T-helper 1 cell treated with Interleukin-12 subunit alpha and Interleukin-12 subunit beta and Interleukin-4 antibody, amounts not matched to agents 30 μg/mL and 1 μg/mL, for 36 hours (primary cell): ENCODE results near the gene GINS2.

Experiments used
- H3K27ac Mint-ChIP-seq: one replicate; pipeline ENCODE4 v1.8.0; 2021; ENCODE audit warnings: mild to moderate bottlenecking, mixed read lengths
- H3K27me3 Mint-ChIP-seq: one replicate; pipeline ENCODE4 v1.8.0; 2021; ENCODE audit warnings: low read depth, mixed read lengths
- H3K36me3 Mint-ChIP-seq: one replicate; pipeline ENCODE4 v1.8.0; 2021; ENCODE audit warnings: low read depth, mixed read lengths
- H3K4me1 Mint-ChIP-seq: one replicate; pipeline ENCODE4 v1.8.0; 2021; ENCODE audit warnings: low read depth, mixed read lengths
- H3K4me3 Mint-ChIP-seq: one replicate; pipeline ENCODE4 v1.8.0; 2021; ENCODE audit warnings: mild to moderate bottlenecking, moderate library complexity, mixed read lengths
- H3K9me3 Mint-ChIP-seq: one replicate; pipeline ENCODE4 v1.8.0; 2021; ENCODE audit warnings: mixed read lengths

GINS2 gene

DNA sequence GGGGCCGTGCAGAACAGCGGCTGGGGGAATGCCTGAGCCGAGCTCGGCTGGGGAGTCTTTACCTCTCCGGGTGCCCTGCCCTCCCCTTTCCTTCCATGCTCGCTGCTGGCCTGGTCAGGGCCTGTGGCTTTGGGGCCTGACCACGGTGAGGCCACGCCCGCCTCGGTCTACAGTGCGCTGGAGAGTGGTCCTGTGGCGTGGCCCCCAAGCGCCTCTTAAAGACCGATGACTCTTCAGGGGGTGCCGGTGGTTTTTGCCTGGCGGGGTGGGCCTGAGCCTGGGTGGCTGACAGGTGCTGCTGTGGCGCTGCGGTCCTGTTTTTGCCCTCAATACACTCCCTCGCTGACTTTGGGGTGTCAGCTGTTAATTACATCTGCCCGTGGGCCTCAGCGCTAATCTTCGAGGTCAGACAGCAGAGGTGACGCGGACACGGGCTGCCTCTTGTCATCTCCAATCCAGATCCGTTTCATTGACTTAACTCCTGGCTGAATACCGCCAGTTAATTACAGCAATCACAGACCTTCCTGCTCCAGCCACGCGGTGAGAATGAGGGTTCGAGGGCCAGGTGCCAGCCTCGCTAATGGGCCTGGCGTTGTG, 45.9 kb downstream of the GINS2 start:
- no peaks in the 10 kb centered on the region for H3K27me3 Mint-ChIP-seq
- no peak overlapping the region for H3K27ac Mint-ChIP-seq
- no peak overlapping the region for H3K4me3 Mint-ChIP-seq
- no peaks in the 10 kb centered on the region for H3K36me3 Mint-ChIP-seq
- H3K4me1 Mint-ChIP-seq: no peaks in the 10 kb centered on the region
- no peaks in the 10 kb centered on the region for H3K9me3 Mint-ChIP-seq

- H3K36me3 Mint-ChIP-seq: no peaks in the 10 kb centered on the region
- H3K27me3 Mint-ChIP-seq: no peaks in the 10 kb centered on the region
- no peaks in the 10 kb centered on the region for H3K9me3 Mint-ChIP-seq
- no peak overlapping the region for H3K4me3 Mint-ChIP-seq
- H3K4me1 Mint-ChIP-seq: no peaks in the 10 kb centered on the region
- no peak overlapping the region for H3K27ac Mint-ChIP-seq
Observed at GRCh38 chr16:85641776-85642176, 47.0 kb downstream of the GINS2 start.

- H3K27me3 Mint-ChIP-seq: no peaks in the 10 kb centered on the region
- H3K36me3 Mint-ChIP-seq: no peaks in the 10 kb centered on the region
- H3K4me1 Mint-ChIP-seq: no peaks in the 10 kb centered on the region
- H3K27ac Mint-ChIP-seq: no peak overlapping the region
- no peaks in the 10 kb centered on the region for H3K9me3 Mint-ChIP-seq
- H3K4me3 Mint-ChIP-seq: no peak overlapping the region
Observed at GRCh38 chr16:85641305-85641704, 47.4 kb downstream of the GINS2 start.

- no peak overlapping the region for H3K4me3 Mint-ChIP-seq
- H3K9me3 Mint-ChIP-seq: no peaks in the 10 kb centered on the region
- H3K27me3 Mint-ChIP-seq: no peaks in the 10 kb centered on the region
- no peak overlapping the region for H3K27ac Mint-ChIP-seq
- no peaks in the 10 kb centered on the region for H3K4me1 Mint-ChIP-seq
- no peaks in the 10 kb centered on the region for H3K36me3 Mint-ChIP-seq
Observed at GRCh38 chr16:85640585-85640984, 48.2 kb downstream of the GINS2 start.

- no peaks in the 10 kb centered on the region for H3K4me1 Mint-ChIP-seq
- no peaks in the 10 kb centered on the region for H3K9me3 Mint-ChIP-seq
- H3K27me3 Mint-ChIP-seq: no peaks in the 10 kb centered on the region
- H3K27ac Mint-ChIP-seq: no peak overlapping the region
- H3K36me3 Mint-ChIP-seq: no peaks in the 10 kb centered on the region
- no peak overlapping the region for H3K4me3 Mint-ChIP-seq
Observed at GRCh38 chr16:85640254-85640558, 48.5 kb downstream of the GINS2 start.

- no peaks in the 10 kb centered on the region for H3K9me3 Mint-ChIP-seq
- no peak overlapping the region for H3K27ac Mint-ChIP-seq
- no peaks in the 10 kb centered on the region for H3K27me3 Mint-ChIP-seq
- no peaks in the 10 kb centered on the region for H3K36me3 Mint-ChIP-seq
- H3K4me3 Mint-ChIP-seq: no peak overlapping the region
- no peaks in the 10 kb centered on the region for H3K4me1 Mint-ChIP-seq
Observed at GRCh38 chr16:85639529-85640253, 49.1 kb downstream of the GINS2 start.

GRCh38 chr16:85638695-85639409, 49.9 kb downstream of the GINS2 start:
- no peaks in the 10 kb centered on the region for H3K27me3 Mint-ChIP-seq
- no peaks in the 10 kb centered on the region for H3K4me1 Mint-ChIP-seq
- H3K36me3 Mint-ChIP-seq: no peaks in the 10 kb centered on the region
- H3K9me3 Mint-ChIP-seq: no peaks in the 10 kb centered on the region
- no peak overlapping the region for H3K27ac Mint-ChIP-seq
- H3K4me3 Mint-ChIP-seq: no peak overlapping the region

DNA sequence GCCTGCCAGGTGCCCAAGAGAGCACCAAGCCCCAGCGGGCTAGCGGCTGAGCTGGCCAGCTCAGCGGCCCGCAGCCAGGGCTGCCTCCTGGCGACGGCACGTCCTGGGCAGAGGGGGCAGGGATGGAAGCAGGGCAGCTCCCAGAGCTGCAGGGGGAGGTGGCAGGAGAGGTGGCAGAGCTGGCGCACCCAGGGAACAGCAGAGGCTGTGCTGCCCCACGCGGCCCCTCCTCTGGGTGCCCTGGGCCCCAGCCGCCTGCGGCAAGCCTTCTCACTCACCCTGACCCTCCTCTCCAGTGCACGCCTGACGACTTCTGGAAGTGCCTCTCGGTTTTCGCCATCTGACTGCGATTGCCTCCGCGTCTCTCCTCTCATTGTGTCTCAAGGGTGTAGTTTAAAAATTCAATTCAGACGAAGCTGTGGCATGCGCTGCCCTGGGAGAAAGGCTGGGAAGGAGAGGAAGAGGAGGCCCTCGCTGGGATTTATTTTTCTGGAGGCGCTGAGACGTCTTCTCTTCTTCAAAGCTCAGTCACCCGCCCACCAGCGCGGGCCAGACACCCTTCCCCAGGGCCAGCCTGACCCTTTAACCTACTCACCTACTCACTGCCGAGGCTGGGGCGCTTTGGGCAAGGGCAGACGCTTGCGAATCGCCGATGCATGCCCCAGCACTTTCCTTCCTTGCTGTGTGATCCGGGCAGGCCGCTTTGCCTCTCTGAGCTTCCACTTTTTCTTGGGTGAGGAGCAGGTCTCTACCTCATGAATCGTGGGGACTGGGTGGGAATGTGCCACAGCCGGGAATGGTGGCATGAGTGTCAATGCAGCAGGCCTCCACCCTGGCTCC, 50.7 kb downstream of the GINS2 start:
- no peak overlapping the region for H3K4me3 Mint-ChIP-seq
- no peaks in the 10 kb centered on the region for H3K36me3 Mint-ChIP-seq
- H3K27ac Mint-ChIP-seq: peak overlapping the region; percentile 45
- no peaks in the 10 kb centered on the region for H3K27me3 Mint-ChIP-seq
- no peaks in the 10 kb centered on the region for H3K4me1 Mint-ChIP-seq
- H3K9me3 Mint-ChIP-seq: no peaks in the 10 kb centered on the region

DNA sequence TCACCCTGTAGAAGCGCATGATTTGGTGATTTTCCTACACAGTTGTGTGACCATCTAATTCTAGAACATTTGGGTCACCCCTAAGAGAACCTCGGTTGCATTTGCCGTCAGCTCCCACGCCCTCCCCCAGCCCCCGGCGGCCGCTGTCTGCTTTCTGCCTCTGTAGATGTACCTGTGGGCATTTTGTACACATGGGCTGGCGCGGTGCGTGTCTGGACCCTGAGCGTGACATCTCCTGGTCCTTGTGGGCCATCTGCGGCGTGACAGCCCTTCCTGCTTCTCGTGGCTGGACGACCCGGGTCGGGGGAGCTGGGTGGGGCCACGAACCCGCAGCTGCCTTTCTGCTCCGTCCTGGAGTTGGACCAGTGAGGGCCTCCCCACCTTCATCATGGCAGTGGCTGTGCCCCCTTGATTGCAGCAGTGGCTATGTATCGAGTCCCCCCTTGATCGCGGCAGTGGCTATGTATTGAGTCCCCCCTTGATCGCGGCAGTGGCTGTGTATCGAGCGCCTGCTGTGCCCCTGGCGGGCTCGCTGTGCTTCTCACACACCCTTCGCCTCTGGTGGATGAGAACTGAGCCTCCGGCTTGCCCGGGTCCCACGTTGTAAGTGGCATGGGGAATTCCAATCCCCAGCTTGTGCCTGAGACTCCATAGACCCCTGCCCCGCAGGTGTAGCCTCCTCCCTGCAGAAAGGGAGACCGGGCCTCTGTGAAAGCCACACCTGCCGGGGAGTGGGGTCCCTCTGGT, 51.5 kb downstream of the GINS2 start:
- Mint-ChIP-seq H3K27ac (no peak overlapping the region), H3K36me3 (no peaks in the 10 kb centered on the region), H3K4me1 (no peaks in the 10 kb centered on the region), H3K4me3 (no peak overlapping the region), H3K27me3 (no peaks in the 10 kb centered on the region), H3K9me3 (no peaks in the 10 kb centered on the region)

DNA sequence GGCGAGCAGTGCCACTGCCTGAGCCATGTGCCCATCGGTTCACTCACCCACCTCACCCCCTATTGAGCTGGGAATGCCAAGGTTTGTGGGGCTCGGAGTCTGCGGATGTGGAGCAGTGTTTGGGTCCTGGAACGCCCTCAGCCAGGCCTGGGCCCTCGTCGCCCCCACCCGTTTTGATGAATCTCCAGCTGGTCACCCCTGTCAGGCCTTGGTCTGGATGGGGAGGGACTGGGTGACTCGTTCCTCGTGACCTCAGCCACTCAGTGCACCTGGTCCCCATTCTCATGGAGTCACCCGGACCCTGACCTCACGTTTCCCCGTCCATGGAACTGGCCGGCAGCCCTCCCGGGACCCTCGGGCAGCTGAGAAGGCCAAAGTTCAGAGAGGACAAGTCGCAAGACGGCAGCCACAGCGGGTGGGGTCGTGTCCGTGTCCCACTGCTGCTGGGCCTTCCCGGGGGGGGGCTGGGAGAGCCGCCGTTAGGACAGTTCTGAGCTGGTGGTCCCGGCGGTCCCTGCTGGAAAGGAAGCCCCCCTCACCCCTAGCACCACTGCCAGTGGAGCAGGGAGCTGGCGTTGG, 52.4 kb downstream of the GINS2 start:
- Mint-ChIP-seq H3K9me3 (no peaks in the 10 kb centered on the region), H3K27ac (no peak overlapping the region), H3K4me1 (no peaks in the 10 kb centered on the region), H3K4me3 (no peak overlapping the region), H3K27me3 (no peaks in the 10 kb centered on the region), H3K36me3 (no peaks in the 10 kb centered on the region)

- H3K27ac Mint-ChIP-seq: no peak overlapping the region
- H3K36me3 Mint-ChIP-seq: no peaks in the 10 kb centered on the region
Observed at GRCh38 chr16:85635545-85636140, 53.1 kb downstream of the GINS2 start.

GRCh38 chr16:85634747-85635544, 53.8 kb downstream of the GINS2 start:
- H3K36me3 Mint-ChIP-seq: no peaks in the 10 kb centered on the region
- no peaks in the 10 kb centered on the region for H3K4me1 Mint-ChIP-seq
- H3K9me3 Mint-ChIP-seq: peaks cover 4% of the 10 kb centered on the region
- no peaks in the 10 kb centered on the region for H3K27me3 Mint-ChIP-seq
- H3K4me3 Mint-ChIP-seq: no peak overlapping the region
- no peak overlapping the region for H3K27ac Mint-ChIP-seq

More at GRCh38 chr16:85635545-85636140, 53.1 kb downstream of the GINS2 start:
- no peaks in the 10 kb centered on the region for H3K27me3 Mint-ChIP-seq
- no peaks in the 10 kb centered on the region for H3K4me1 Mint-ChIP-seq
- no peak overlapping the region for H3K4me3 Mint-ChIP-seq
- H3K9me3 Mint-ChIP-seq: no peaks in the 10 kb centered on the region

GRCh38 chr16:85633888-85634287, 54.9 kb downstream of the GINS2 start:
- no peak overlapping the region for H3K4me3 Mint-ChIP-seq
- H3K4me1 Mint-ChIP-seq: no peaks in the 10 kb centered on the region
- peaks cover 13% of the 10 kb centered on the region for H3K9me3 Mint-ChIP-seq
- H3K36me3 Mint-ChIP-seq: peaks cover 2% of the 10 kb centered on the region
- H3K27ac Mint-ChIP-seq: no peak overlapping the region
- no peaks in the 10 kb centered on the region for H3K27me3 Mint-ChIP-seq
